Measurements from ENCODE around the gene CCNJL.

GRCh38 chr5:160312134-160312959 lies at the start of gene CCNJL:
- TF ChIP-seq CTCF (IDR thresholded peaks at IDR 0.05; ENCODE audit: low read depth, low read length, missing input control), result no peak
- TF ChIP-seq GABPA (IDR thresholded peaks at IDR 0.05 in 1 of 2, conservative IDR thresholded peaks at IDR 0.05 in 1 of 2), result no peak
- no peak for TF ChIP-seq FOXA1 (IDR thresholded peaks at IDR 0.05)
- TF ChIP-seq HNF4A (conservative IDR thresholded peaks at IDR 0.05), result no peak
- no peak for TF ChIP-seq REST (IDR thresholded peaks at IDR 0.05)
- no peak for TF ChIP-seq RAD21 (IDR thresholded peaks at IDR 0.05)
- TF ChIP-seq RXRA (IDR thresholded peaks at IDR 0.05), result no peak
- no peak for TF ChIP-seq MAX (IDR thresholded peaks at IDR 0.05)

Data from liver (tissue), 3 donors.